Liver (tissue), 3 donors: ENCODE data around the gene ZNF326.

Experiments
- EGR1 ChIP-seq, 2 donors: IDR thresholded peaks; 2 replicates each; pipeline ENCODE4 v1.6.1; 2016 to 2018; ENCODE audit warnings: antibody characterized with exemption in 2 of 2, low read depth in 2 of 2
- TF ChIP-seq, protein P1 (sequence below): IDR thresholded peaks from 2 replicates; pipeline ENCODE4 v1.6.1; 2016; ENCODE audit warnings: antibody characterized with exemption, mild to moderate bottlenecking
- TF ChIP-seq, protein P2 (sequence below): fragments of 150-350 bp; IDR thresholded peaks from 2 replicates; pipeline ENCODE4 v1.5.1; 2017; ENCODE audit warnings: improper control_type of control experiment, low read depth, low read length; ENCODE audit not compliant: missing input control
- TF ChIP-seq, protein P3 (sequence below): IDR thresholded peaks from 2 replicates; pipeline ENCODE4 v1.6.1; 2016; ENCODE audit warnings: antibody characterized with exemption
- donor health status: healthy.
- donor health status: healthy.

DNA sequence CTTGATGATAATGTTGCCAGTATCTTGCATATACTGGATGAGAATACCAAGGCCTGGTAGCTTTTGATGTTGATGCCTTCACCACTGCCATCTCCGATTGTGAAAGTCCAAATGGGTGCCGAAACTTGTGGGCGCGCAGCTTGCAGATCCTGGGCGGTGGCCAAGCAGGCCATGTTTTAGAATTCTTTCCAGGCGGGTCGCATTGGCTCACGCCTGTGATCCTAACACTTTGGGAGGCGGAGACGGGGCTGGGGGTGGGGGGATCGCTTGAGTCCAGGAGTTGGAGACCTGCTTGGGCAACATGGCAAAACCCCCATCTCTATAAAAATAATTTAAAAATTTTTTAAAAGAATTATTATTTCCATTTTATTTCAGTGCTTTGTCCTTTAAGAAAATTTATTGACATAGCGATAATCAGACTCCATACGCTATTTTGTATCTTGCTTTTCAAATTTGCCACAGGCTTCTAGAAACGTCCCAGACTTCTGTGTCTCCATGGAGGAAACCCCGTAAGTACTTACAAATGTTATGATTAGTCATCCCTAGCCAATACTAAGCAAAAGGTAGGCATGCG lies 592 bp upstream of the ZNF326 start:
- TF ChIP-seq, protein P1, sequence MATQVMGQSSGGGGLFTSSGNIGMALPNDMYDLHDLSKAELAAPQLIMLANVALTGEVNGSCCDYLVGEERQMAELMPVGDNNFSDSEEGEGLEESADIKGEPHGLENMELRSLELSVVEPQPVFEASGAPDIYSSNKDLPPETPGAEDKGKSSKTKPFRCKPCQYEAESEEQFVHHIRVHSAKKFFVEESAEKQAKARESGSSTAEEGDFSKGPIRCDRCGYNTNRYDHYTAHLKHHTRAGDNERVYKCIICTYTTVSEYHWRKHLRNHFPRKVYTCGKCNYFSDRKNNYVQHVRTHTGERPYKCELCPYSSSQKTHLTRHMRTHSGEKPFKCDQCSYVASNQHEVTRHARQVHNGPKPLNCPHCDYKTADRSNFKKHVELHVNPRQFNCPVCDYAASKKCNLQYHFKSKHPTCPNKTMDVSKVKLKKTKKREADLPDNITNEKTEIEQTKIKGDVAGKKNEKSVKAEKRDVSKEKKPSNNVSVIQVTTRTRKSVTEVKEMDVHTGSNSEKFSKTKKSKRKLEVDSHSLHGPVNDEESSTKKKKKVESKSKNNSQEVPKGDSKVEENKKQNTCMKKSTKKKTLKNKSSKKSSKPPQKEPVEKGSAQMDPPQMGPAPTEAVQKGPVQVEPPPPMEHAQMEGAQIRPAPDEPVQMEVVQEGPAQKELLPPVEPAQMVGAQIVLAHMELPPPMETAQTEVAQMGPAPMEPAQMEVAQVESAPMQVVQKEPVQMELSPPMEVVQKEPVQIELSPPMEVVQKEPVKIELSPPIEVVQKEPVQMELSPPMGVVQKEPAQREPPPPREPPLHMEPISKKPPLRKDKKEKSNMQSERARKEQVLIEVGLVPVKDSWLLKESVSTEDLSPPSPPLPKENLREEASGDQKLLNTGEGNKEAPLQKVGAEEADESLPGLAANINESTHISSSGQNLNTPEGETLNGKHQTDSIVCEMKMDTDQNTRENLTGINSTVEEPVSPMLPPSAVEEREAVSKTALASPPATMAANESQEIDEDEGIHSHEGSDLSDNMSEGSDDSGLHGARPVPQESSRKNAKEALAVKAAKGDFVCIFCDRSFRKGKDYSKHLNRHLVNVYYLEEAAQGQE = no peak
- TF ChIP-seq, protein P2, sequence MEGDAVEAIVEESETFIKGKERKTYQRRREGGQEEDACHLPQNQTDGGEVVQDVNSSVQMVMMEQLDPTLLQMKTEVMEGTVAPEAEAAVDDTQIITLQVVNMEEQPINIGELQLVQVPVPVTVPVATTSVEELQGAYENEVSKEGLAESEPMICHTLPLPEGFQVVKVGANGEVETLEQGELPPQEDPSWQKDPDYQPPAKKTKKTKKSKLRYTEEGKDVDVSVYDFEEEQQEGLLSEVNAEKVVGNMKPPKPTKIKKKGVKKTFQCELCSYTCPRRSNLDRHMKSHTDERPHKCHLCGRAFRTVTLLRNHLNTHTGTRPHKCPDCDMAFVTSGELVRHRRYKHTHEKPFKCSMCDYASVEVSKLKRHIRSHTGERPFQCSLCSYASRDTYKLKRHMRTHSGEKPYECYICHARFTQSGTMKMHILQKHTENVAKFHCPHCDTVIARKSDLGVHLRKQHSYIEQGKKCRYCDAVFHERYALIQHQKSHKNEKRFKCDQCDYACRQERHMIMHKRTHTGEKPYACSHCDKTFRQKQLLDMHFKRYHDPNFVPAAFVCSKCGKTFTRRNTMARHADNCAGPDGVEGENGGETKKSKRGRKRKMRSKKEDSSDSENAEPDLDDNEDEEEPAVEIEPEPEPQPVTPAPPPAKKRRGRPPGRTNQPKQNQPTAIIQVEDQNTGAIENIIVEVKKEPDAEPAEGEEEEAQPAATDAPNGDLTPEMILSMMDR = no peak
- no peak for TF ChIP-seq EGR1 (IDR thresholded peaks at IDR 0.05; ENCODE audit: low read depth in 2 of 2)
- TF ChIP-seq, protein P3, sequence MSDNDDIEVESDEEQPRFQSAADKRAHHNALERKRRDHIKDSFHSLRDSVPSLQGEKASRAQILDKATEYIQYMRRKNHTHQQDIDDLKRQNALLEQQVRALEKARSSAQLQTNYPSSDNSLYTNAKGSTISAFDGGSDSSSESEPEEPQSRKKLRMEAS = no peak
